SIG-M5 (cell line): Measurements from ENCODE around the gene NOL3.

Source experiments
- DNase-seq: peaks from one replicate; lab custom pipeline; 2025; lab: John Stamatoyannopoulos, UW

The NOL3 gene

GRCh38 chr16:67190041-67190440 lies 19.7 kb downstream of the NOL3 start, which contains the start of gene EXOC3L1:
EXOC3L1 (minus strand) TSS chr16:67190136; CDS start chr16:67189676, 460 bp downstream.
- DNase-seq, result no peak

- DNase-seq, result no peak
Observed at GRCh38 chr16:67190448-67191399, 20.4 kb downstream of the NOL3 start.

- no peak for DNase-seq
Observed at GRCh38 chr16:67191411-67191994, 21.2 kb downstream of the NOL3 start.

- DNase-seq, result peak; percentile 35
Observed at GRCh38 chr16:67191995-67192681, 21.8 kb downstream of the NOL3 start, which contains the start of gene E2F4. E2F4 (plus strand) TSS chr16:67192155; CDS start chr16:67192228, 73 bp downstream.

GRCh38 chr16:67192781-67193361 lies 22.5 kb downstream of the NOL3 start:
- no peak for DNase-seq

GRCh38 chr16:67193536-67193935 lies 23.2 kb downstream of the NOL3 start:
- no peak for DNase-seq

- DNase-seq, result no peak
Observed at GRCh38 chr16:67194260-67194659, 23.9 kb downstream of the NOL3 start.

- DNase-seq, result no peak
Observed at GRCh38 chr16:67195676-67196075, 25.3 kb downstream of the NOL3 start.

GRCh38 chr16:67196881-67197280 lies 26.5 kb downstream of the NOL3 start:
- no peak for DNase-seq

- DNase-seq, result no peak
Observed at GRCh38 chr16:67197704-67198103, 27.4 kb downstream of the NOL3 start.

- DNase-seq, result no peak
Observed at GRCh38 chr16:67198238-67198734, 27.9 kb downstream of the NOL3 start.

GRCh38 chr16:67199011-67199807 lies 28.9 kb downstream of the NOL3 start, which contains the start of gene ELMO3:
ELMO3 (plus strand) TSS chr16:67199131; CDS start chr16:67199327, 196 bp downstream.
- no peak for DNase-seq

GRCh38 chr16:67199808-67200198 lies 29.5 kb downstream of the NOL3 start:
- DNase-seq, result no peak

- DNase-seq, result no peak
Observed at GRCh38 chr16:67200491-67200890, 30.2 kb downstream of the NOL3 start.

- no peak for DNase-seq
Observed at GRCh38 chr16:67201411-67202345, 31.3 kb downstream of the NOL3 start.

GRCh38 chr16:67202426-67202825 lies 32.1 kb downstream of the NOL3 start:
- no peak for DNase-seq

GRCh38 chr16:67202956-67203493 lies 32.7 kb downstream of the NOL3 start:
- no peak for DNase-seq

- no peak for DNase-seq
Observed at GRCh38 chr16:67204076-67204475, 33.7 kb downstream of the NOL3 start.

GRCh38 chr16:67206129-67206837 lies 35.9 kb downstream of the NOL3 start:
- no peak for DNase-seq
